ENCODE data around the gene ENOX1. TPM values are rescaled to one million over a fixed set of nuclear protein-coding genes. Genes with fewer than 3 reads are reported as not detected.

Gene ENOX1
- total and polyA plus RNA-seq, 2 of the 8 experiments (the other 6 are each of a cell fraction or from before 2014, with no cell fraction given) = 0.23 to 0.37 TPM

DNA sequence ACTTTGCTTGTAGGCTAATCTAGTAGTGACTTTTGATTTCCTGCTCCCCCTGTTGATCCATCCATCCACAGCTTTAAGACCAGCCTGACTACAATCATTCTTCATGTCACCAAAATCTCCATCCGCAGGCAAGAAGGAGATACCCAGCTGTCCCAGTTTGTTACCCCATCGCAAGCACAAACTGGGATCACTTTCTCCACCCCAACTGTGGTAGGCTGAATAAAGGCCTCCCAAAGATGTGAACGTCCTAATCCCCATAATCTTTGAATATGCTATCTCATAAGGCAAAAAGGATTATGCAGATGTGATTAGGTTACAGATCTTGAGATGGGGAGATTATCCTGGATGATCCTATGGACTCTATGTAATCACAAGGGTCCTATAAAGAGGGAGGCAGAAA lies 202.0 kb downstream of the ENOX1 start:
- Histone ChIP-seq H2AK5ac (ENCODE audit: low read depth, low read length) (no peak overlapping the region), H2BK5ac (ENCODE audit: low read depth, low read length) (no peak overlapping the region), H2AFZ (ENCODE audit: low read length) (no peak overlapping the region), H4K20me1 (replicated peaks in 1 of 2; ENCODE audit: control insufficient read depth in 1 of 2, insufficient read depth in 2 of 2, low read length in 2 of 2) (no peaks in the 10 kb centered on the region), H3K27me3 (replicated peaks in 1 of 4; ENCODE audit: control insufficient read depth in 3 of 4, extremely low read depth in 1 of 4, insufficient read depth in 3 of 4, low read length in 3 of 4) (peaks cover 0 to 2% (median 0%) of the 10 kb centered on the region in 4 experiments; a peak in 1 of 7 replicates), H3K36me3 (ENCODE audit: control insufficient read depth in 2 of 4, insufficient read depth in 4 of 4, low read length in 3 of 4) (no peaks in the 10 kb centered on the region), H3K14ac (ENCODE audit: insufficient read length) (no peak overlapping the region), H3K4me2 (ENCODE audit: insufficient read depth in 1 of 2, low read depth in 2 of 2, low read length in 2 of 2) (no peak overlapping the region), H3K4me1 (replicated peaks in 1 of 4; ENCODE audit: control insufficient read depth in 3 of 4, insufficient read depth in 4 of 4, low read length in 3 of 4) (no peaks in the 10 kb centered on the region), H4K5ac (ENCODE audit: insufficient read length, low read depth, low read length) (no peak overlapping the region), H2BK20ac (ENCODE audit: low read length) (no peak overlapping the region), H2BK12ac (ENCODE audit: low read depth, low read length) (no peak overlapping the region), H3K56ac (replicated peaks; ENCODE audit: insufficient read length, low read depth, low read length) (no peak overlapping the region), H3K79me2 (ENCODE audit: control insufficient read depth in 1 of 2, insufficient read depth in 2 of 2, low read length in 2 of 2) (no peaks in the 10 kb centered on the region), H4K91ac (replicated peaks; ENCODE audit: insufficient read length, low read length) (no peak overlapping the region), H2BK120ac (replicated peaks; ENCODE audit: low read depth, low read length) (no peak overlapping the region), H3K23ac (ENCODE audit: insufficient read length) (no peak overlapping the region), H3K9ac (replicated peaks in 1 of 4; ENCODE audit: extremely low read depth in 1 of 4, low read depth in 3 of 4, low read length in 3 of 4) (no peak overlapping the region), H3K27ac (ENCODE audit: low read depth, low read length) (no peak overlapping the region), H4K8ac (ENCODE audit: extremely low read depth, insufficient read depth, low read length) (no peak overlapping the region), H3K9me3 (ENCODE audit: insufficient read depth in 2 of 2, low read depth in 1 of 2, low read length in 1 of 2) (no peaks in the 10 kb centered on the region), H3K4ac (replicated peaks; ENCODE audit: insufficient read length, low read depth, low read length) (no peak overlapping the region), H2BK15ac (ENCODE audit: low read length) (no peak overlapping the region), H3K4me3 (ENCODE audit: extremely low read depth in 1 of 4, insufficient read depth in 2 of 4, low read depth in 3 of 4, low read length in 4 of 4) (no peak overlapping the region), H3K23me2 (ENCODE audit: low read depth, low read length) (no peaks in the 10 kb centered on the region; the same call in 1 of the 2 replicates), H3K79me1 (ENCODE audit: low read depth, low read length) (no peaks in the 10 kb centered on the region), H3K18ac (ENCODE audit: extremely low read depth, low read length) (no peak overlapping the region)
- WGBS, 2 experiments (ENCODE audit: extremely low coverage in 1 of 2, insufficient coverage in 1 of 2, insufficient read length in 1 of 2, insufficient replicate concordance in 2 of 2, low coverage in 1 of 2, low lambda C conversion rate in 2 of 2, missing lambda C conversion rate in 1 of 2) = 91% methylated on average over 3 of the region's 3 CpGs; no CpG with 5 or more reads in 1 of the 2 experiments
- no peak for DNase-seq (ENCODE audit: low read depth in 1 of 2, low spot score in 2 of 2)
- no peak for FAIRE-seq
- ChIA-PET POLR2A (ENCODE audit: partially characterized antibody) (interaction anchor here (0.7 kb wide), 1 partner anchor 1345 kb away, joined by 3 read pairs; no protein-coding TSS in a partner anchor), CTCF (ENCODE audit: partially characterized antibody) (no interaction called here)
- no peak for TF ChIP-seq YY1 (IDR thresholded peaks at IDR 0.05; ENCODE audit: low read depth, low read length)
- no peak for TF ChIP-seq GABPA (IDR thresholded peaks at IDR 0.05; ENCODE audit: borderline replicate concordance, insufficient read depth, low read length)

Data from H1 (cell line).